Peyer's patch (tissue), 4 donors: ENCODE measurements around the gene NPEPL1. TPM values are rescaled to one million over a fixed set of nuclear protein-coding genes. Genes with fewer than 3 reads are reported as not detected.
"Not testable (repeated sequence)": the region's sequence is repeated elsewhere in the genome, so short reads cannot be mapped to it uniquely, and the experiment has no call there.

Experiments used
- DNase-seq, 3 donors: peaks; one replicate each; pipeline ENCODE4 v3.0.0-alpha.2; 2017 to 2019
- H3K27ac ChIP-seq, 4 donors: fragments of 200-600 bp; sonication (generic); one replicate each; pipeline ENCODE4 v1.5.1; 2016 to 2019
- H3K27me3 ChIP-seq, 2 donors: fragments of 200-600 bp; sonication (generic); one replicate each; pipeline ENCODE4 v1.5.1; 2019
- H3K36me3 ChIP-seq, 3 donors: fragments of 200-600 bp; sonication (generic); one replicate each; pipeline ENCODE4 v1.5.1; 2016 to 2019
- H3K4me1 ChIP-seq, 4 donors: fragments of 200-600 bp; sonication (generic); one replicate each; pipeline ENCODE4 v1.5.1; 2016 to 2019
- H3K4me3 ChIP-seq, 4 donors: fragments of 200-600 bp; sonication (generic); 1 replicate in 3 of 4; 2 replicates in 1 of 4; pipeline ENCODE4 v1.5.1; 2016 to 2019; ENCODE audit warnings: mild to moderate bottlenecking in 1 of 4
- H3K9me3 ChIP-seq, 4 donors: fragments of 200-600 bp; sonication (generic); one replicate each; pipeline ENCODE4 v1.5.1; 2016 to 2019; ENCODE audit warnings: mild to moderate bottlenecking in 1 of 4
- POLR2A ChIP-seq, 2 donors: fragments of 450-650 bp; IDR thresholded peaks; one replicate each; pipeline ENCODE4 v1.5.1; 2017; ENCODE audit warnings: antibody characterized with exemption in 2 of 2, mild to moderate bottlenecking in 2 of 2, moderate library complexity in 2 of 2
- total RNA-seq, 4 donors: library from RNA; depleted of rRNA; stranded (reverse); fragments of >200 nt; gene quantifications; one replicate each; pipeline ENCODE4 v1.1.0, GENCODE V29; 2016
- TF ChIP-seq, protein P1 (sequence below), 6 experiments: fragments of 450-650 bp in 4 of 6; fragments of 200-600 bp in 2 of 6; sonication (generic) in 1 of 6; IDR thresholded peaks; one replicate each; pipeline ENCODE4 v1.5.1; 2017 to 2019; ENCODE audit warnings: antibody characterized with exemption in 6 of 6, mild to moderate bottlenecking in 3 of 6, moderate library complexity in 1 of 6

Gene NPEPL1
- total RNA-seq, 4 donors from 2014 or later = 36.3 to 80.4 (median 63.0) TPM

- H3K36me3 ChIP-seq = no peaks in the 10 kb centered on the region
- peak in 1 of 3 donors; percentile 9 for DNase-seq
- H3K9me3 ChIP-seq = no peaks in the 10 kb centered on the region
- peak overlapping the region in 1 of 4 donors; percentile 9 for H3K27ac ChIP-seq
- H3K4me3 ChIP-seq = no peak overlapping the region
- peaks cover 0 to 10% (median 4%) of the 10 kb centered on the region in 4 donors for H3K4me1 ChIP-seq
- no peaks in the 10 kb centered on the region for H3K27me3 ChIP-seq
- TF ChIP-seq, protein P1, sequence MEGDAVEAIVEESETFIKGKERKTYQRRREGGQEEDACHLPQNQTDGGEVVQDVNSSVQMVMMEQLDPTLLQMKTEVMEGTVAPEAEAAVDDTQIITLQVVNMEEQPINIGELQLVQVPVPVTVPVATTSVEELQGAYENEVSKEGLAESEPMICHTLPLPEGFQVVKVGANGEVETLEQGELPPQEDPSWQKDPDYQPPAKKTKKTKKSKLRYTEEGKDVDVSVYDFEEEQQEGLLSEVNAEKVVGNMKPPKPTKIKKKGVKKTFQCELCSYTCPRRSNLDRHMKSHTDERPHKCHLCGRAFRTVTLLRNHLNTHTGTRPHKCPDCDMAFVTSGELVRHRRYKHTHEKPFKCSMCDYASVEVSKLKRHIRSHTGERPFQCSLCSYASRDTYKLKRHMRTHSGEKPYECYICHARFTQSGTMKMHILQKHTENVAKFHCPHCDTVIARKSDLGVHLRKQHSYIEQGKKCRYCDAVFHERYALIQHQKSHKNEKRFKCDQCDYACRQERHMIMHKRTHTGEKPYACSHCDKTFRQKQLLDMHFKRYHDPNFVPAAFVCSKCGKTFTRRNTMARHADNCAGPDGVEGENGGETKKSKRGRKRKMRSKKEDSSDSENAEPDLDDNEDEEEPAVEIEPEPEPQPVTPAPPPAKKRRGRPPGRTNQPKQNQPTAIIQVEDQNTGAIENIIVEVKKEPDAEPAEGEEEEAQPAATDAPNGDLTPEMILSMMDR (IDR thresholded peaks at IDR 0.05) = no peak
- TF ChIP-seq POLR2A (IDR thresholded peaks at IDR 0.05) = no peak
Observed at GRCh38 chr20:58647796-58648501, 44.7 kb upstream of the NPEPL1 start.

DNA sequence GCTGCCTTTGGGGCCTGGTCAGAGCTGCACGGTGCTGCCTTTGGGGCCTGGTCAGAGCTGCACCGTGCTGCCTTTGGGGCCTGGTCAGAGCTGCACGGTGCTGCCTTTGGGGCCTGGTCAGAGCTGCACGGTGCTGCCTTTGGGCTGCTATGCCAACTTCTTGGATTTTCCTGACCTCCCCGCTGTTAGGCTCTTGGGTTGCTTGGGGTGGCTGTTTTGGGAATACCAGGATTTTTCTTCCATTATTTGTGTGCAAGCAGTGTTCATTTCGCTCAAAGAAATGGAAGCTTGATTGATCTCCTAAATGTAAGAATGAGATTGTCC lies 44.1 kb upstream of the NPEPL1 start:
- not testable (repeated sequence) for H3K27me3 ChIP-seq, DNase-seq, H3K27ac ChIP-seq, H3K9me3 ChIP-seq, H3K4me3 ChIP-seq, H3K36me3 ChIP-seq
- H3K4me1 ChIP-seq = peaks cover 3 to 15% (median 5%) of the 10 kb centered on the region in 4 donors

GRCh38 chr20:58649288-58650180 lies 43.1 kb upstream of the NPEPL1 start:
- peaks cover 3 to 25% (median 5%) of the 10 kb centered on the region in 4 donors for H3K4me1 ChIP-seq
- DNase-seq = peak; percentile 28 to 69 (median 59)
- no peaks in the 10 kb centered on the region for H3K9me3 ChIP-seq
- H3K27ac ChIP-seq = peak overlapping the region; percentile 84 to 99 (median 94)
- TF ChIP-seq POLR2A (IDR thresholded peaks at IDR 0.05) = no peak
- TF ChIP-seq, protein P1 (IDR thresholded peaks at IDR 0.05) = no peak
- no peaks in the 10 kb centered on the region for H3K36me3 ChIP-seq
- H3K27me3 ChIP-seq = no peaks in the 10 kb centered on the region
- H3K4me3 ChIP-seq = peak overlapping the region; percentile 62 to 91 (median 84)

DNA sequence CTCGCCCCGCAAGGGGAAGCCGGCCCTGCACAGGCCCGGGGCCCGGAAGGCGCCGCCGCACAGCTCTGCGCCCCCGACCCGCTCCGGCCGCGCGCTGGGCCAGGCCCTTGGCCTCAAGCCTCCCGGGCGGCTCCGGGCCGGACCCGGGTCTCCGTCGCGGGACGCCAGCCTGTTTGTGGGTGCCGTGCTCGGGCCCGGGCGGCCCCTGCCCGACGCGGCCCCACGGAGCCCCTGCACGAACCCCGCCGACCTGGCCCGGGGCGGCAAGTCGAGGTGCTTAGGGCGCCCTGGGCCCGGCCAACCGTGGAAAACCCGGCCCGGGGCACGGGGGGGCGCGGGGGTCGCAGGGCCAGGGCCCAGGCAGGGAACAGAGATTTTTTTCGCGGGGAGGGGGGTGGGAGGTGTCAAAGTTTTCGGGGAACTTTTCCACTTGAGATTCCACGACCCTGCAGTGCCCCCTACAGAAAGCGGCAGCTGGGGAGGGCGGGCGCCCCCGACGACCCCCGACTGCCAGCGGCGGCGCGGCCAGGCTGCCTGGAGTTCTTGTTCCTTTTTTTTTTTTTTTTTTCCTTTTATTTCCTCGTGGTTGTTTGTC lies 42.3 kb upstream of the NPEPL1 start:
- DNase-seq = peak; percentile 42 to 70 (median 56)
- Histone ChIP-seq H3K27me3 (no peaks in the 10 kb centered on the region), H3K4me3 (peak overlapping the region; percentile 62 to 91 (median 84)), H3K4me1 (peaks cover 3 to 31% (median 5%) of the 10 kb centered on the region in 4 donors), H3K9me3 (no peaks in the 10 kb centered on the region), H3K36me3 (no peaks in the 10 kb centered on the region), H3K27ac (peak overlapping the region; percentile 84 to 99 (median 94))
- TF ChIP-seq, protein P1 (IDR thresholded peaks at IDR 0.05) = peak in 1 of 6 experiments; percentile 5
- TF ChIP-seq POLR2A (IDR thresholded peaks at IDR 0.05) = no peak

GRCh38 chr20:58650776-58651558 lies 41.6 kb upstream of the NPEPL1 start, which contains the start of gene STX16:
TSS of gene STX16 (plus strand) at chr20:58651283. CDS start at chr20:58652007, 724 bp downstream.
- H3K27ac ChIP-seq = peak within 1 kb of the TSS; percentile 84 to 99 (median 94)
- no peaks in the 10 kb centered on the region for H3K9me3 ChIP-seq
- H3K4me1 ChIP-seq = peaks cover 3 to 37% (median 5%) of the 10 kb centered on the region in 4 donors
- peak; percentile 90 to 95 (median 95) for DNase-seq
- TF ChIP-seq POLR2A (IDR thresholded peaks at IDR 0.05) = peak; percentile 60 to 72
- TF ChIP-seq, protein P1 (IDR thresholded peaks at IDR 0.05) = peak; percentile 42 to 78 (median 60)
- H3K4me3 ChIP-seq = peak within 1 kb of the TSS; percentile 62 to 91 (median 84)
- H3K36me3 ChIP-seq = no peaks in the 10 kb centered on the region
- no peaks in the 10 kb centered on the region for H3K27me3 ChIP-seq
